Eye (tissue), 1 donor: ENCODE measurements around the gene FAM13A.
A peak's percentile ranks its signal among the peaks of the same experiment; 100 is the strongest.

Source experiments
- DNase-seq: peaks from one replicate; pipeline ENCODE4 v3.0.0-alpha.2; 2015

Gene FAM13A

GRCh38 chr4:88804234-88804633 is 252.8 kb downstream of the FAM13A start:
- DNase-seq, result no peak

- no peak for DNase-seq
Observed at GRCh38 chr4:88803600-88804096, 253.3 kb downstream of the FAM13A start.

GRCh38 chr4:88802585-88803286 is 254.2 kb downstream of the FAM13A start:
- DNase-seq, result no peak

DNA sequence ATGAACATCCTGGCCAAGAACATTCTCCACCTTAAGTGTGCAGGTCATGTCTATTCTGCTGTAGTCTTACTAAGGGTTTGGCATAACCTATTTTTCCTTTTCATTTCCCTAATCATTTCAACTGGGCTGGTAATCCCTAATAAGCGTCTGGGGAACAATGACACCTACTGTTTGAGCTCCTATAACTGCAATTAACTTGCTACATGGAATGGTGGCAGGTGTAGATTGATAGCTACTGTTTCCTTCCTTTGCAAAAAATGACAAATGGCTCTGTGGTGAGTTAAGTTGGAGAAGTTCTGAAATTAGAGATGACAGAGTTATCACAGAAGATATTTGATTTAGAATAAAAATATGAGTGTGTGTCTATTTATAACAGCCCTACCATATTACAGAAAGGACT is 254.8 kb downstream of the FAM13A start:
- DNase-seq, result no peak

DNA sequence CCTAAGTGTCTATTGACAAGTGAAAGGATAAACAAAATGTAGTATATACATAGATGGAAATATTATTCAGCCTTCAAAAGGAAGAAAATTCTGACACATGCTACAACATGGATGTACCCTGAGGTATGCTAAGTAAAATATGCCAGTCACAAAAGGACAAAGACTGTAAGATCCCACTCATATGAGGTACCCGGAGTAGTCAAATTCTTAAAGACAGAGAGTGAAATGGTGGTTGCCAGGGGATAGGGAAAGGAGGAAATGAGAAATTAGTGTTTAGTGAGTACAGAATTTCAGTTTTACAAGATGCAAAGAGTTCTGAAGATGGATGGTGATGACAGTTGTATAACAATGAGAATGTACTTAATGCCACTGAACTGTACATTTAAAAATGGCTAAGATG is 257.1 kb downstream of the FAM13A start:
- DNase-seq, result no peak

GRCh38 chr4:88797725-88798124 is 259.3 kb downstream of the FAM13A start:
- no peak for DNase-seq

DNA sequence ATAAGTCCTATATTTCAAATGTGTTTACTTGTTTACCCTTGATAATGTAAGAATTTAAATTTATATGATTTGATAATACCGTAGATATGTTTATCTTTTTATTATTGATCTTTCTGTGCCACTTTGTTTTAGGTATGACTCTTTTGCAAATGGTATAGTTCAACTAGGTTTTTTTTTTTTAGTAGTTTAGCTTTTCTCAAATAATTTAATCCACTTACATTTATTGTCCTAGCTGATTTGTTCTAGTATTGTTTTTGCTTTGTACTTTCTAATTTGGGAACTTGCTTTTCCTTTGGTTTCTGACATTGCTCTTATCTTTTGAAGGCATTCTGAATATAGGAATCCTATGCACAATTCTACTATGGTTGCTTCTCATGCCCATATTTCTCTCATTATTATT is 260.4 kb downstream of the FAM13A start:
- DNase-seq, result no peak

DNA sequence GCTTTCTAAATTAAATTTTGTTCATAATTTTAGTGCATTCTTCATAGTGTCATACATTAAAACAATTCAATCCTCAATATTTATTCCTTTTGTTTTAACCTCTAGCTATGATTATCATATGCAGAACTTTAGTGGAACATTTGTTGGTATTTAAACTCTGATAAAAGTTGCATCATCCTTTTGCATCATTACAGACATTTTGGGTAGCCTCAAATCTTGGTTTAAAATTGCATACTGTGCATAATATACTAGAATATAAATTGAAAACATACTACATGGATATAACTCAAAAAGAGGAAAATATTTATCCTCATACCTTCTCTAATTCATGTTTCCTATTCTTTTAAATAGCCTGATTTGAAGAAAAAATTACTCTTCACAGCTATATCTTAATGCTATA is 262.0 kb downstream of the FAM13A start:
- DNase-seq, result no peak

- no peak for DNase-seq
Observed at GRCh38 chr4:88794087-88794690, 262.8 kb downstream of the FAM13A start.

GRCh38 chr4:88793475-88793874 is 263.5 kb downstream of the FAM13A start:
- no peak for DNase-seq

DNA sequence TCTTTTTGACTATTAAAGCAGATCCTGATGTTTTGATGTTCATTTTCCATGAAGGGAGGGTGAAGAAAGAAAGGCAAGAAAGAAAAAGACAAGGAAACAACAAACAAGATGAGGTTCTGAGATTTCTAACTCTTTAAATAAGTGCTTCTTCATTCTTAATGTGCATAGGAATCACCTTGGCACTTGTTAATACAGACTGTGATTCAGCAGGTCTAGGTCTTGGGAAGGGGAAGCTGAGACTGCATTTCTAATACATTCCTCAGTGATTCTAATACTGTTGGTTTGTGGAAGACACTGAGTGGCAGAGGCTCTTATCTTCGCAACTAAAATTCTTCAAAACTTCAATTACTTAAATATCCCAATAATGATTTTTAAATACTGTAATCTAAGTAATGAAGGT is 264.2 kb downstream of the FAM13A start:
- DNase-seq, result no peak

- DNase-seq, result no peak
Observed at GRCh38 chr4:88792268-88792781, 264.7 kb downstream of the FAM13A start.

GRCh38 chr4:88791274-88791673 is 265.7 kb downstream of the FAM13A start:
- DNase-seq, result no peak

GRCh38 chr4:88788895-88789294 is 268.1 kb downstream of the FAM13A start:
- no peak for DNase-seq

GRCh38 chr4:88788424-88788823 is 268.6 kb downstream of the FAM13A start:
- DNase-seq, result no peak

- DNase-seq, result no peak
Observed at GRCh38 chr4:88786011-88786410, 271.0 kb downstream of the FAM13A start.

DNA sequence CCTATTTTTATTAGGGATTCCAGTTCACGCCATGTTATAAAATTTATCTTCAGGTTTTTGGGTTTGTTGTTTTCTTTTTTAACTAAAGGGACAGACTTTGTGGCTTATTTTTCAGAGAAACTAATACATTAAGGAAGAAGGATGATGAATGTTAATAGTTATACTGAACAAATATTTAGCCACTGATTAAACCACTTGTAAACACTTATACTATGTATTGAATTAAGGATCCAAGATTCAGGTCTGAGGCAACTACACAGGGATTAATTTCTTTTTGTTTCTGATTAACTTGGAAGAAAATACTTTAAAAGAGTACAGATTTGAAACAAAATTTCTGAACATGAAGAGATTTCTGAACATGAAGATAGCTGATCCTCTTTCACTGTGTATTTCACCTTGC is 276.6 kb downstream of the FAM13A start:
- no peak for DNase-seq

GRCh38 chr4:88779431-88779830 is 277.6 kb downstream of the FAM13A start:
- peak; percentile 25 for DNase-seq

GRCh38 chr4:88775529-88775928 is 281.5 kb downstream of the FAM13A start:
- DNase-seq, result no peak

DNA sequence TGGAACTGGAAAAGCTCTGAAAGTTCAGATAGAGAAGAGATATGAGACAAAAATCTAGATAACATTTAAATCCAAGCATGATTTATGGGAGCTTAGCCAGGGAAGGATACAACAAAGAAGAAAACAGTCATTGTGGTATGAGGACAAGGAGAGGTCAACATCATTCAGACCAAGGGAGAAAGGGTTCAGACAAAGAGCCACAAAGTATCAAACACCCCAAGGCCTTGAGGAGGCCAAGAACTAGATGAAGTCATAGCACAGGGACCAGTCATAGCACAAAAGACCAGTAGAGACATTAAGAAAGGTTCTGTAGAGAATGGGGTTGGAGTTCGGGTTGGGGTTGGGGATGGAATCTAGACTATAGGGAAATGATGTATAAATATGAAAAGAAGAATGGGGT is 282.0 kb downstream of the FAM13A start:
- DNase-seq, result no peak

GRCh38 chr4:88771883-88772450 is 285.0 kb downstream of the FAM13A start:
- no peak for DNase-seq

GRCh38 chr4:88765729-88766128 is 291.3 kb downstream of the FAM13A start:
- DNase-seq, result no peak

- DNase-seq, result no peak
Observed at GRCh38 chr4:88763075-88763474, 293.9 kb downstream of the FAM13A start.

DNA sequence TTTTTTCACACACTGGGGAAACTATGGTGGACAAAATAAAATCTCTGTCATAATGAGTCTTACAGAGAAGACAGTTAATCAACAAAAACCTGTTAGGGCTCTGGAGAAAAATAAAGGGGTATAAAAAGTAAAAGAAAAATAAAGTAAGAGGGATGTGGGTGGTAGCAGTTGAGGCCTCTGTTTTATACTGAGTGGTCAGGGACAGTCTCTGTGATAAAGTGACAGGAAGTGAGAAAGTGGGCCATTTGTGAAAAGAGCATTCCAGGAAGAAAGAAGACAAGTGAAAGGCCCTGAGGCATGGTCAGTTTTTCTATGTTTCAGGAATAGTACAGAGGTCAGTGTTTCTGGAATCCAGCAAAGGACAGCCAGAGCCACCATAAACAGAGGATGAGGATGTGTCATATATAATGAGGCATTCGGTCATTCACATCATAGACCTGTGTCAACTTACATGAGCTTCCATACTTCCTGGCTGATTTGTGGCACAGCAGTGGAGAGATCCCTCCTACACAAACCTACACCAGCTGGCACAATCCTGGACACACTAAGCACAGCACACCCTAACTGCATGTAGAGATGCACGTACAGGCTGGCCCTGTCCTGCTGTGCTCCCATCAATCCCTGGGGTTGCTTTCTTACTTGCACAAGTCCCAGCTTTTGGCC is 295.0 kb downstream of the FAM13A start:
- DNase-seq, result no peak
